ENCODE measurements around the gene SLC6A7.

DNA sequence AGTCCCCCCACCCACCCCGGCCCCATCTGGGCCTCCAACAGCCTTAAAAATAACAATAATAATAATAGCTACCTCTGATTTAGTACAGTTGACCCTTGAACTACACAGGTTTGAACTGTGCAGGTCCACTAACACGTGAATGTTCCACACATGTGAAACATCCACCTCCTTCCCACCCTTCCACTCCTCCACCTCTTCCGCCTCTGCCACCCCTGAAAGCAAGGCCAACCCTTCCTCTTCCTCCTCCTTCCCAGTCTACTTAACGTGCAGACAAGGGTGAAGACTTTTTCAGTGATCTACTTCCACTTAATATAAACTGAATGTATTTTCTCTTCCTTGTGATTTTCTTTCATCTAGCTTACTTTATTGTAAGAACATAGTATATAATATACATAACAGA is 45.0 kb upstream of the SLC6A7 start:
- TF ChIP-seq, protein P1, sequence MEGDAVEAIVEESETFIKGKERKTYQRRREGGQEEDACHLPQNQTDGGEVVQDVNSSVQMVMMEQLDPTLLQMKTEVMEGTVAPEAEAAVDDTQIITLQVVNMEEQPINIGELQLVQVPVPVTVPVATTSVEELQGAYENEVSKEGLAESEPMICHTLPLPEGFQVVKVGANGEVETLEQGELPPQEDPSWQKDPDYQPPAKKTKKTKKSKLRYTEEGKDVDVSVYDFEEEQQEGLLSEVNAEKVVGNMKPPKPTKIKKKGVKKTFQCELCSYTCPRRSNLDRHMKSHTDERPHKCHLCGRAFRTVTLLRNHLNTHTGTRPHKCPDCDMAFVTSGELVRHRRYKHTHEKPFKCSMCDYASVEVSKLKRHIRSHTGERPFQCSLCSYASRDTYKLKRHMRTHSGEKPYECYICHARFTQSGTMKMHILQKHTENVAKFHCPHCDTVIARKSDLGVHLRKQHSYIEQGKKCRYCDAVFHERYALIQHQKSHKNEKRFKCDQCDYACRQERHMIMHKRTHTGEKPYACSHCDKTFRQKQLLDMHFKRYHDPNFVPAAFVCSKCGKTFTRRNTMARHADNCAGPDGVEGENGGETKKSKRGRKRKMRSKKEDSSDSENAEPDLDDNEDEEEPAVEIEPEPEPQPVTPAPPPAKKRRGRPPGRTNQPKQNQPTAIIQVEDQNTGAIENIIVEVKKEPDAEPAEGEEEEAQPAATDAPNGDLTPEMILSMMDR (IDR thresholded peaks at IDR 0.05) = no peak
- no peak for TF ChIP-seq POLR2A (IDR thresholded peaks at IDR 0.05)
- no peak for TF ChIP-seq POLR2AphosphoS5 (IDR thresholded peaks at IDR 0.05)
- TF ChIP-seq EP300 (IDR thresholded peaks at IDR 0.05) = no peak

Measured in gastroesophageal sphincter (tissue), 3 donors.